IPS-15b (cell line): ENCODE measurements around the gene SNRPD1.
"Not testable (repeated sequence)": the region's sequence is repeated elsewhere in the genome, so short reads cannot be mapped to it uniquely, and the experiment has no call there.

Experiments
- H3K27me3 ChIP-seq: one replicate; pipeline ENCODE4 v1.6.1; 2013; ENCODE audit warnings: low read length; ENCODE audit not compliant: control insufficient read depth, insufficient read depth
- H3K36me3 ChIP-seq: one replicate; pipeline ENCODE4 v1.6.1; 2013; ENCODE audit warnings: low read length; ENCODE audit not compliant: control insufficient read depth, insufficient read depth
- H3K4me1 ChIP-seq: one replicate; pipeline ENCODE4 v1.6.1; 2013; ENCODE audit warnings: mild to moderate bottlenecking, low read length; ENCODE audit not compliant: control insufficient read depth, insufficient read depth
- H3K4me3 ChIP-seq: one replicate; pipeline ENCODE4 v1.5.1; 2013; ENCODE audit warnings: low read depth, low read length
- H3K9ac ChIP-seq: one replicate; pipeline ENCODE4 v1.6.1; 2013; ENCODE audit warnings: low read depth, mild to moderate bottlenecking, low read length
- H3K9me3 ChIP-seq: one replicate; pipeline ENCODE4 v1.6.1; 2013; ENCODE audit warnings: mild to moderate bottlenecking, low read length; ENCODE audit not compliant: control insufficient read depth, insufficient read depth

Gene SNRPD1

GRCh38 chr18:21612125-21613039 is at the start of gene SNRPD1:
TSS of gene SNRPD1 (plus strand) at chr18:21612314. CDS start at chr18:21612430, 116 bp downstream.
- no peaks in the 10 kb centered on the region for H3K27me3 ChIP-seq
- H3K4me1 ChIP-seq = no peaks in the 10 kb centered on the region
- no peaks in the 10 kb centered on the region for H3K9me3 ChIP-seq
- peak within 1 kb of the TSS; percentile 99 for H3K9ac ChIP-seq
- H3K36me3 ChIP-seq = peaks cover 4% of the 10 kb centered on the region
- peak within 1 kb of the TSS; percentile 99 for H3K4me3 ChIP-seq

GRCh38 chr18:21571772-21572171 is 40.3 kb upstream of the SNRPD1 start:
- Histone ChIP-seq H3K9me3 (no peaks in the 10 kb centered on the region), H3K27me3 (no peaks in the 10 kb centered on the region), H3K36me3 (peaks cover 10% of the 10 kb centered on the region), H3K9ac (no peak overlapping the region), H3K4me3 (no peak overlapping the region), H3K4me1 (no peaks in the 10 kb centered on the region)

- H3K4me3 ChIP-seq = no peak overlapping the region
- H3K9me3 ChIP-seq = no peaks in the 10 kb centered on the region
- peaks cover 3% of the 10 kb centered on the region for H3K36me3 ChIP-seq
- no peak overlapping the region for H3K9ac ChIP-seq
- H3K27me3 ChIP-seq = no peaks in the 10 kb centered on the region
- no peaks in the 10 kb centered on the region for H3K4me1 ChIP-seq
Measured at GRCh38 chr18:21575656-21576055, 36.5 kb upstream of the SNRPD1 start.

GRCh38 chr18:21584391-21584790 is 27.7 kb upstream of the SNRPD1 start:
- Histone ChIP-seq H3K36me3 (peaks cover 2% of the 10 kb centered on the region), H3K9ac (no peak overlapping the region), H3K4me1 (no peaks in the 10 kb centered on the region), H3K27me3 (no peaks in the 10 kb centered on the region), H3K4me3 (no peak overlapping the region), H3K9me3 (no peaks in the 10 kb centered on the region)

GRCh38 chr18:21592361-21592760 is 19.8 kb upstream of the SNRPD1 start:
- not testable (repeated sequence) for H3K4me3 ChIP-seq, H3K36me3 ChIP-seq, H3K9me3 ChIP-seq, H3K4me1 ChIP-seq, H3K27me3 ChIP-seq, H3K9ac ChIP-seq

GRCh38 chr18:21593540-21594257 is 18.4 kb upstream of the SNRPD1 start:
- Histone ChIP-seq H3K4me1 (peaks cover 2% of the 10 kb centered on the region), H3K9ac (no peak overlapping the region), H3K27me3 (no peaks in the 10 kb centered on the region), H3K4me3 (no peak overlapping the region), H3K36me3 (no peaks in the 10 kb centered on the region), H3K9me3 (no peaks in the 10 kb centered on the region)

- Histone ChIP-seq H3K27me3 (no peaks in the 10 kb centered on the region), H3K9me3 (no peaks in the 10 kb centered on the region), H3K9ac (no peak overlapping the region), H3K4me1 (peaks cover 3% of the 10 kb centered on the region), H3K36me3 (no peaks in the 10 kb centered on the region), H3K4me3 (no peak overlapping the region)
Measured at GRCh38 chr18:21597620-21598019, 14.5 kb upstream of the SNRPD1 start.

GRCh38 chr18:21598726-21599584 is 13.2 kb upstream of the SNRPD1 start:
- H3K36me3 ChIP-seq = no peaks in the 10 kb centered on the region
- peak overlapping the region; percentile 98 for H3K9ac ChIP-seq
- peak overlapping the region; percentile 100 for H3K4me3 ChIP-seq
- H3K4me1 ChIP-seq = peaks cover 3% of the 10 kb centered on the region
- H3K9me3 ChIP-seq = no peaks in the 10 kb centered on the region
- H3K27me3 ChIP-seq = no peaks in the 10 kb centered on the region

- Histone ChIP-seq H3K9ac (peak overlapping the region; percentile 98), H3K27me3 (no peaks in the 10 kb centered on the region), H3K4me3 (peak overlapping the region; percentile 100), H3K36me3 (no peaks in the 10 kb centered on the region), H3K9me3 (no peaks in the 10 kb centered on the region), H3K4me1 (peaks cover 3% of the 10 kb centered on the region)
Measured at GRCh38 chr18:21599585-21600525, 12.3 kb upstream of the SNRPD1 start.

GRCh38 chr18:21600526-21601410 is 11.3 kb upstream of the SNRPD1 start, which contains the start of gene ESCO1:
TSS of gene ESCO1 (minus strand) at chr18:21600704. CDS start at chr18:21574843, 25,861 bp downstream.
- H3K27me3 ChIP-seq = no peaks in the 10 kb centered on the region
- peak within 1 kb of the TSS; percentile 100 for H3K4me3 ChIP-seq
- H3K9ac ChIP-seq = peak within 1 kb of the TSS; percentile 98
- no peaks in the 10 kb centered on the region for H3K9me3 ChIP-seq
- H3K36me3 ChIP-seq = no peaks in the 10 kb centered on the region
- H3K4me1 ChIP-seq = peaks cover 3% of the 10 kb centered on the region
